NB4 (cell line): Measurements from ENCODE around the gene HACL1.

Experiments
- TF ChIP-seq, protein P1 (sequence below): IDR thresholded peaks from one replicate; pipeline ENCODE4 v1.5.1; 2012; ENCODE audit warnings: low read depth, low read length
- TF ChIP-seq, protein P2 (sequence below): IDR thresholded peaks from 2 replicates; pipeline ENCODE4 v1.6.1; 2011; ENCODE audit warnings: low read depth, low read length

DNA sequence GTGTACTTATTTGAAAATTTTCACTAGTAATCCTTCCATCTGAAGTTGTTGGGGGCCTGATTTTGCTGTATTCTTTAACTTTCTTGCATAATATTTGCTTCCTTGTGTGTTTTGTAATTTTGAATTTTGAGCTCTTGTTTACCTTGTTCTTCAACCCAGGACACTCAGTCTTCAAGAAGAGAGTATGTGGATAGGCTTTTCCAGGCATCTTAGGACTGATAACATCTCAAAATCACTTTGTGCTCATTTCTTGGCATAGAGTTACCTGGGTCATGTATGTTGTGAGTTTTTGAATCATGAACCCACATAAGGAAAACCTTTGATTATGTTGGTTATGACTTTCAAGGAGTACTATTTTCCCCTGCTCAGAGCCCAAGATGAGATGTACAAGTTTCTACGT lies 13.6 kb upstream of the HACL1 start:
- TF ChIP-seq, protein P1, sequence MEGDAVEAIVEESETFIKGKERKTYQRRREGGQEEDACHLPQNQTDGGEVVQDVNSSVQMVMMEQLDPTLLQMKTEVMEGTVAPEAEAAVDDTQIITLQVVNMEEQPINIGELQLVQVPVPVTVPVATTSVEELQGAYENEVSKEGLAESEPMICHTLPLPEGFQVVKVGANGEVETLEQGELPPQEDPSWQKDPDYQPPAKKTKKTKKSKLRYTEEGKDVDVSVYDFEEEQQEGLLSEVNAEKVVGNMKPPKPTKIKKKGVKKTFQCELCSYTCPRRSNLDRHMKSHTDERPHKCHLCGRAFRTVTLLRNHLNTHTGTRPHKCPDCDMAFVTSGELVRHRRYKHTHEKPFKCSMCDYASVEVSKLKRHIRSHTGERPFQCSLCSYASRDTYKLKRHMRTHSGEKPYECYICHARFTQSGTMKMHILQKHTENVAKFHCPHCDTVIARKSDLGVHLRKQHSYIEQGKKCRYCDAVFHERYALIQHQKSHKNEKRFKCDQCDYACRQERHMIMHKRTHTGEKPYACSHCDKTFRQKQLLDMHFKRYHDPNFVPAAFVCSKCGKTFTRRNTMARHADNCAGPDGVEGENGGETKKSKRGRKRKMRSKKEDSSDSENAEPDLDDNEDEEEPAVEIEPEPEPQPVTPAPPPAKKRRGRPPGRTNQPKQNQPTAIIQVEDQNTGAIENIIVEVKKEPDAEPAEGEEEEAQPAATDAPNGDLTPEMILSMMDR = no peak
- TF ChIP-seq, protein P2, sequence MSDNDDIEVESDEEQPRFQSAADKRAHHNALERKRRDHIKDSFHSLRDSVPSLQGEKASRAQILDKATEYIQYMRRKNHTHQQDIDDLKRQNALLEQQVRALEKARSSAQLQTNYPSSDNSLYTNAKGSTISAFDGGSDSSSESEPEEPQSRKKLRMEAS = no peak
